HG03025 (cell line): ENCODE measurements around the gene KNG1.
"Not testable (repeated sequence)": the region's sequence is repeated elsewhere in the genome, so short reads cannot be mapped to it uniquely, and the experiment has no call there.

Experiments used
- ATAC-seq: cut with Tn5 transposase; IDR thresholded peaks from one replicate; pipeline ENCODE4 v1.9.1; 2021; ENCODE audit warnings: mild to moderate bottlenecking, moderate library complexity; ENCODE audit not compliant: unreplicated experiment, low FRiP score

Gene KNG1

DNA sequence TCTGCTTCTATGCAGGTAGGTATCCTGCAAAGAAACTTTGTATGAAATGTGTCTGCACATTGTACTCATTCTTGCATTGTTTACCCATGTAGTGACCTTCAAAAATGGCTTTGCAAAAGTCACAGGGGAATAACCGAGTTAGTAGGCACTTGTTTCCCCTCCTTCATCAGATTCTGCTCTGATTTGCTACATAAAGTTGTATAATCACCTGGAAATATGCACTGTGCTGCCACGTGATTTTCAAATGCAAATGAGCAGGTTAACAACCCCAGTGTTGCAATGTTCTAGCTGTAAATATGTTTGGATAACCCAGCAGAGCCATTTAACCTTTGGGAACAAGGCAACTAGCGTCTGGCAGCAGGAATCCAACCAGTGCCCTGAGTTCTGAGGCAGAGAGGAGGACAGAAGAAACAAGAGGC is at the start of gene KNG1:
Gene KNG1, plus strand, starts transcription at position 321 of the 419 bp plus-strand sequence. CDS start 184 bp downstream, outside the sequence.
- ATAC-seq, result no peak

DNA sequence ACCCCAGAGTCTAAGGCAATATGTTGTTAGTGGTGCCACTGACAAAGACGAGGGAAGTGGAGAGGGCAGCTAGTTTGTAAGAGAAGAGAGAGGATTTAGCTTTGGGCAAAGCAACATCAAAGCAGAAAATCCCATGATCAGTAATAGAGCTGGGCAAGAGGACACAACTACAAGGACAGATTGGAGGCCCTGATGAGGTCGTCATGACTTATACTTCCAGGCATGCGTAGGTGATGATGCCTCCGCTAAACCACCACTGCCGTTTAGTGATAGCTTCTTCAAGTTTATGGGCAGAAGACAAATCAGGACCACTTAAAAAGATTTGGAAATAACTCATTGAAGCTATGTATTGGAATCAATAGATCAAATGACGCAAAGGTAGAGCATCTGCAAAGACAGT is 48.7 kb upstream of the KNG1 start:
- ATAC-seq, result no peak

- no peak for ATAC-seq
Observed at GRCh38 chr3:186669378-186670084, 47.6 kb upstream of the KNG1 start.

GRCh38 chr3:186670155-186670554 is 47.0 kb upstream of the KNG1 start:
- no peak for ATAC-seq

DNA sequence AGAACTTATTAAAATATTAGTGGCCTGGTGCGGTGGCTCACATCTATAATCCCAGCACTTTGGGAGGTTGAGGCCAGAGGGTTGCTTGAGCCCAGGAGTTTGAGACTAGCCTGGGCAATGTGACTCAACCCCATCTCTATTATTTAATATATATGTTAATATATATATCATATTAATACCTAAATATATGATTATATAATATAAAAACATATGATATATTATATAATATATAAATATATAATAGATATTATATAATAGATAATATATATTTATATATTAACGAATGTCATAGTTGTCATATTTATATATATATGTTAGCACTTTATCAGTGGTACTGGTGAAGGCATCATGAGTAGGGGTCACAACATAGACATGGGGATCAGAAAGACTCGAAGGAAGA is 46.1 kb upstream of the KNG1 start:
- ATAC-seq, result no peak

- ATAC-seq, result no peak
Observed at GRCh38 chr3:186678604-186679003, 38.6 kb upstream of the KNG1 start.

DNA sequence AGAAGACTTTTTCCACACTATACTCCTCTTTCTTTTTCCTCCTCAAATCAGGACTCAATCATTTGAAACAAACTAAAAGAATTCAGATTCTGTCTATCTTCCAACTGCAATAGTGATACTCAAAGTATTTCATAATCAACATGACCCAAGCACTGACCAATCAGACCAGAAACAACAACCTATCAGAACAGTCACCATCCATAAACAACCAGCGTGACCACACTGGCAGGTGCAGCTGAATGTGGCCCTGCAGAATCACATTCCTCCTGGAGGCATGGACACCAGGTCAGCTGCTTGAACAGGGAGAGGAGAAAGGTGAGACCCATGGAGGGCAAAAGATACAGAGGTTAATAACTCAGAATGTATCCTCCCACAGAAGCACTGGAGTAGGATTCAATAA is 38.0 kb upstream of the KNG1 start:
- no peak for ATAC-seq

DNA sequence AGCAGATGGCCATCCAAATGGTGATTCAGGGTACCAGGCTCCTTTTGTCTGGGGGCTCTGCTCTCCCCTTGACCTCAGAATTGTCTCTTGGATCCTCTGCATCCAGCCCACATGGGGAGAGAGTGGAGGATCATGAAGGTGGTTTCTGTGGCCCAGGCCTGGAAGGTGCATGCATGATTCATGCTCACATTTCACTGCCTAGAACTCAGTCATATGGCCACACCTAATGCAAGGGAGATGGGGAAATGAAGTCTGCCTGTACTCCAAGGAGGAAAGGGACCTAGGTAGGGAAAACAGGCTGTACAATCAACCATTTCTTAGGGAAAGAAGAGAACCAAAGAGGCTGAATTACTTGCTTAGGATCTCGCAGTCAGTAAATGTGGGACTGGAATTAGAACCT is 36.3 kb upstream of the KNG1 start:
- no peak for ATAC-seq

- ATAC-seq, result no peak
Observed at GRCh38 chr3:186682812-186683211, 34.3 kb upstream of the KNG1 start.

DNA sequence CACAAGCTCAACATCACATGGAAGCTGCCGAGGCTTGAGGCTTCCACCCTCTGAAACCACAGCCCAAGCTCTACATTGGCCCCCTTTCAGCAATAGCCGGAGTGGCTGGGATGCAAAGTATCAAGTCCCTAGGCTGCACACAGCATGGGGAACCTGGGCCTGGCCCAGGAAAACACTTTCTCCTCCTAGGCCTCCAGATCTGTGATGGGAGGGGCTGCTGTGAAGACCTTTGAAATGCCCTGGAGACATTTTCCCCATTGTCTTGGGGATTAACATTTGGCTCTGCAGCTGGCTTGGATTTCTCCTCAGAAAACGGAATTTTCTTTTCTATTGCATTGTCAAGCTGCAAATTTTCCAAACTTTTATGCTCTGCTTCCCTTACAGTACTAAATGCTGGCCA is 33.2 kb upstream of the KNG1 start:
- ATAC-seq, result no peak

DNA sequence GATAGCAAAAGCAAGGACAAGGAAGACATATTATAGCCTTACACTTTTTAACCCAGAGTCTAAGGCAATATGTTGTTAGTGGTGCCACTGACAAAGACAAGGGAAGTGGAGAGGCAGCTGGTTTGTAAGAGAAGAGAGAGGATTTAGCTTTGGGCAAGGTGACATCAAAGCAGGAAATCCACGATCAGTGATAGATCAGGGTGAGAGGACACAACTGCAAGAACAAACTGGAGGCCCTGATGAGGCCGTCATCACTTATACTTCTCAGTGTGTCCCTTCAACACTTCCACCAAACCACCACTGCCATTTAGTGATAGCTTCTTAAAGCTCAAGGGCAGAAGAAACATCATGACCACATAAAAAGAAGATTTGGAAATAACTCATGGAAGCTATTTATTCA is 30.7 kb upstream of the KNG1 start:
- not testable (repeated sequence) for ATAC-seq

- no peak for ATAC-seq
Observed at GRCh38 chr3:186687120-186687651, 30.0 kb upstream of the KNG1 start.

DNA sequence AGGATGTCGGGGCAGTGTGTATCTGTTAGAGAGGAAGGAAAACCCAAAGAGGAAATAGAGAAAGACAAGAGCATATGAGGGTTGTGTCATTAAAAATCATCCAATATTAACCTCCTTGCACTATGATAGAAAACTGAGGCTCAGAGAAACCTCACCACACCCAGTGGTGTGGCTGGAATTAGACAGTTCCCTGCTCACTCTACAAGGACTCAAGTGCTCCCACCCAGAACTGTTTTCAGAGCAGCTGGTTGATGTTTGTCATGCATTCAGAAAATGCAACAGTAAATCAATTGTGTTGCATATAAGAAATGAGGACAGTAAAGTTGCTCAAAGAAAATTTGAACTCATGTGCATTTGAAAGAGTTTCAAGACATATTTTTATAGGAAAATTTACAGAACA is 26.9 kb upstream of the KNG1 start:
- ATAC-seq, result not testable (repeated sequence)

DNA sequence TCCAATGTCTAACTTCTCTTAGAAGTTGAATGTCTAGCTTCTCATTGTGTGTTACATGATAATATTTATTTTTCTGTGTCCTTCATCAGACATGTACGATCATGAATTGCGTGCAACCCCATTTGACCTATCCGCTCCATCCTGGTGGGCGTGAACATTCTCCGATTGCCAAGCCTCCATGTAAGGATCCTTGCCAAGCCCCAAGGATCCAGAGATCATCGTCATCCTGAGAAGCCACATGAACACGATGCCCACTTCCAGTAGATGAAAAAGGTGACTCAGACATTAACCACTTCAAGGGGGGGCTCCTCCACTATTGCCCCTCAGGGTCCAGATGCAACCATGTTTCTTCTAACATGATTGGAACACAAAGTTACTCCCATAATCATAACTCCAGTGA is 25.5 kb upstream of the KNG1 start:
- ATAC-seq, result no peak

- no peak for ATAC-seq
Observed at GRCh38 chr3:186693843-186694242, 23.3 kb upstream of the KNG1 start.

DNA sequence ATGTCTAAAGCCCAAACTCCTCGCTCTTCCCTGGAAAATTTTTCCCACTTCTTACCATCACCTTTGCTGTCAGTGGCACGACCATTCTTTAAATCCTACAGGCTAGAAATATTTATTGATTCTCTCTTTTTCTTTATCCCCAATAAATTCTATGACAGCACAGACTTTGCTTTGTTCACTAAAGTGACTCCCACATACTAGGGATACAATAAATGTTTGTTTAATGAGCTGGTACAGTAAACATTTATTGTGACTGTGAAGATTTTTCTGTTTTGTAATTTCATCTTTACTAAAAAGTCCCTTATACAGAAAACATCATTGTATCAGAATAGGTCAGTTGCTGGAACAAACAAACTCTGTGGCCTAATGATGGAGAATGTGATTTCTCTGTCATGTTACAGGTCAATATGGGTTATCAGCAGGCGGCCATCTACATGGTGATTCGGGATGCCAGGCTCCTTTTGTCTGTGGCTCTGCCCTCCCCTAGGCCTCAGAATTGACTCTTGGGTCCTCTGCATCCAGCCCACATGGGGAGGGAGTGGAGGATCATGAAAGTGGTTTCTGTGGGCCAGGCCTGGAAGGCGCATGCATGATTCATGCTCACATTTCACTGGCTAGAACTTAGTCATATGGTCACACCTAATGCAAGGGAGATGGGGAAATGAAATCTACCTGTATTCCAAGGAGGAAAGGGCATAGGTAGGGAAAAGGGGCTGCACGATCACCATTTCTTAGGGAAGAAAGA is 22.7 kb upstream of the KNG1 start:
- ATAC-seq, result no peak

- no peak for ATAC-seq
Observed at GRCh38 chr3:186696522-186696921, 20.6 kb upstream of the KNG1 start.

GRCh38 chr3:186697510-186697909 is 19.6 kb upstream of the KNG1 start:
- no peak for ATAC-seq

DNA sequence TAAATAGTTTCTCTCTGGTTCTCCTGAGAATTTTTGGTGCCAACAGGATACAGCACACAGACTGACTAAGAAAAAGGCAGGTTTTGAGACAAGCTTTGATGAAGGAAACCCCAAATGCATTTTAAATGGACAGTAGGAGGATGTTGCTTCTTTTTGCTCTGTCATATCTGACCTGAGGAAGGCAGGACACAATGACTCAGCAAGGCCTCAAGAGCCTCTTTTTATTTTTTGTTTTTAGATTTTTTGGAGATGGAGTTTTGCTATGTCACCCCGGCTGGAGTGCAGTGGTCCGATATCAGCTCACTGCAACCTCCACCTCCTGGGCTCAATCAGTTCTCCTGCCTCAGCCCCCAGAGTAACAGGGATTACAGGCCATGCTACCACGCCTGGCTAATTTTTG is 16.9 kb upstream of the KNG1 start:
- no peak for ATAC-seq

DNA sequence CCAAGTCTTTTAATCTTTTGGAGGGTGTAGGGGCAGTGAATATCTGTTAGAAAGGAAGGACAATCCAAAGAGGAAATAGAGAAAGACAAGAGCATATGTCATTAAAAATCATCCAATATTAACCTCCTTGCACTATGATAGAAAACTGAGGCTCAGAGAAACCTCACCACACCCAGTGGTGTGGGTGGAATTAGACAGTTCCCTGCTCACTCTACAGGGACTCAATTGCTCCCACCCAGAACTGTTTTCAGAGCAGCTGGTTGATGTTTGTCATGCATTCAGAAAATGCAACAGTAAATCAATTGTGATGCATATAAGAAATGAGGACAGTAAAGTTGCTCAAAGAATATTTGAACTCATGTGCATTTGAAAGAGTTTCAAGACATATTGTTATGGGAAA is 14.7 kb upstream of the KNG1 start:
- not testable (repeated sequence) for ATAC-seq

DNA sequence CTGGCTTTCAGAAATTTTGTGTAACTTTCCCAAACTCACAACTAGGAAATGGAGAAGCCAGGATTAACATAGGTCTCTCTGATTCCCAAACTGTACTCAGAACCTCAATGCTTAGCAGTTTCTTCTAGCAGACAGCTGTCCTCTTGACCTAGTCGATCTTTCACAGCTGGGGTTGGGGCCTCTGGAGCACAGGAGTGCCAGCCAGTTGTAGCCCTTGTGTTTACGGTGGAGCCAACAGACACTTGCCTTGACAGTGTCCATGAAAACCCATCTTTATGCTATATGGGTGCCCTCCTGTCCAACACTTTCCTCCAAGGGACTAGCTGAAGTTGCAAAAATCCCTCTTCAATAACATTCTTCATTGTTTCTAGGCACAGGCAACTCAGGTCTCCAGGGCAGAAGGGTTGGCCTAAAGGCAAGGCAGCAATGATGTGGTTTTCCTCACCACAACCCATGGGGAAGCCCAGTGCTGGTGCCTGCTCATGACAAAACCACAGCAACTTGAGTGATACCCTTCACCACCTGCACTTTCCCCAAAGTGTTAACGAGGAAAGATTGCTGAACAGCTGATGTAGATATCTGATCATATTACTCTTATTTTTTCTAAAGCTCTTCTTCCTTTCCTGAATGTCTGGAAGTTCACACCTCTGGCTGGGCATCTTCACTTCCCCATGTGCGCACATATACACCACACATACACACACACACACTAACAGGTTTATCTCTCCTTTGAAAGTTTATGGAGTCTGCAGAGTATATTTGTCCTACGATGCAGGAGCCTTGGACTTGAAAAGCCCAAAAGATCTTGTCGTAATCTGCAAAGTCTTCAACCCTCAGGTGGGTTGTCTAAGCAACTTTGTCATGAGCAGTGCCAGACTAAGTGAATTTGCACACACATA is 11.0 kb upstream of the KNG1 start:
- no peak for ATAC-seq
